SK-N-MC (cell line): ENCODE results near the gene NDC80.
"Not testable (repeated sequence)": the region's sequence is repeated elsewhere in the genome, so short reads cannot be mapped to it uniquely, and the experiment has no call there.

ENCODE experiments used
- DNase-seq: peaks from one replicate; pipeline ENCODE4 v3.0.0-alpha.2; 2011; ENCODE audit warnings: low read depth, low spot score
- H3K27ac ChIP-seq: fragments of 200-600 bp; sonication (generic); 2 replicates; pipeline ENCODE4 v1.5.1; 2016; ENCODE audit warnings: mixed run types
- H3K36me3 ChIP-seq: fragments of 200-600 bp; sonication (generic); 2 replicates; pipeline ENCODE4 v1.6.1; 2017; ENCODE audit warnings: antibody characterized with exemption, low read length, mixed read lengths; ENCODE audit not compliant: insufficient read depth
- H3K4me3 ChIP-seq: fragments of 200-600 bp; sonication (generic); 2 replicates; pipeline ENCODE4 v1.5.1; 2016
- H3K9ac ChIP-seq: fragments of 200-600 bp; sonication (generic); 2 replicates; pipeline ENCODE4 v1.8.0; 2017; ENCODE audit warnings: mixed run types, mixed read lengths; ENCODE audit not compliant: insufficient read length
- H3K9me3 ChIP-seq: fragments of 200-600 bp; sonication (generic); 2 replicates; pipeline ENCODE4 v1.6.1; 2017; ENCODE audit warnings: low read depth, mild to moderate bottlenecking, antibody characterized with exemption, low read length, moderate library complexity, mixed read lengths
- EZH2 ChIP-seq: fragments of 200-600 bp; sonication (generic); IDR thresholded peaks from one replicate; pipeline ENCODE4 v1.6.1; 2017; ENCODE audit warnings: antibody characterized with exemption
- FOXP2 ChIP-seq: optimal IDR thresholded peaks from 2 replicates; pipeline ENCODE3; 2011; ENCODE audit warnings: mild to moderate bottlenecking, moderate library complexity; ENCODE audit not compliant: insufficient read depth; ENCODE audit errors: extremely low read length, control extremely low read depth
- POLR2AphosphoS5 ChIP-seq: IDR thresholded peaks from 2 replicates; pipeline ENCODE4 v1.6.1; 2012; ENCODE audit warnings: mild to moderate bottlenecking, low read depth, low read length, borderline replicate concordance

NDC80 gene

GRCh38 chr18:2536063-2536462 is 35.3 kb upstream of the NDC80 start:
- no peaks in the 10 kb centered on the region for H3K9me3 ChIP-seq
- DNase-seq: no peak
- no peak for TF ChIP-seq POLR2AphosphoS5
- no peak for TF ChIP-seq EZH2
- TF ChIP-seq FOXP2: no peak
- no peak overlapping the region for H3K27ac ChIP-seq
- H3K36me3 ChIP-seq: peaks cover 6% of the 10 kb centered on the region
- H3K9ac ChIP-seq: no peak overlapping the region
- H3K4me3 ChIP-seq: no peak overlapping the region

GRCh38 chr18:2536493-2536892 is 34.9 kb upstream of the NDC80 start:
- no peak for DNase-seq
- Histone ChIP-seq H3K4me3 (no peak overlapping the region), H3K9ac (no peak overlapping the region), H3K27ac (no peak overlapping the region), H3K36me3 (peaks cover 6% of the 10 kb centered on the region), H3K9me3 (no peaks in the 10 kb centered on the region)
- TF ChIP-seq FOXP2 (no peak), EZH2 (no peak)

DNA sequence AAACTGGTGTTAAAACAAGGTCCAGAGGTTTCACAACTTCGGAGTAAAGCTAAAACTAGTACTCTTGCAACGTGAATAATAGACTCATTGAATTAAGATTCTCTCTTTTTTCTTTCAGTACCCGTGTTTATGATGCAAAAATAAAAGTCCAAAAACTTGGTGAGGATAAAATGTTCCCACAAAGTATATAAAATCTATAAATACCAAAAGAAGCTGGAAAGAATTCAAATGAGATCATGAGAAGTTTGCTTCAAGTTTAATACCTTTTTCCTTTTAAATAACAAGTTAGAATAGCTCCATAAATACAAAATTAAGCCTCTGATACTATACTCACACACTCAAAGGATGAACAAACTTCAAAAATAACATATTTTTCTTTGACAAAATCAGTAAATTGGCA is 34.1 kb upstream of the NDC80 start:
- peaks cover 6% of the 10 kb centered on the region for H3K36me3 ChIP-seq
- TF ChIP-seq POLR2AphosphoS5 (no peak), FOXP2 (no peak), EZH2 (no peak)
- H3K9me3 ChIP-seq: no peaks in the 10 kb centered on the region
- no peak overlapping the region for H3K4me3 ChIP-seq
- H3K9ac ChIP-seq: no peak overlapping the region
- no peak for DNase-seq
- no peak overlapping the region for H3K27ac ChIP-seq

GRCh38 chr18:2538236-2538635 is 33.1 kb upstream of the NDC80 start:
- no peak overlapping the region for H3K4me3 ChIP-seq

DNA sequence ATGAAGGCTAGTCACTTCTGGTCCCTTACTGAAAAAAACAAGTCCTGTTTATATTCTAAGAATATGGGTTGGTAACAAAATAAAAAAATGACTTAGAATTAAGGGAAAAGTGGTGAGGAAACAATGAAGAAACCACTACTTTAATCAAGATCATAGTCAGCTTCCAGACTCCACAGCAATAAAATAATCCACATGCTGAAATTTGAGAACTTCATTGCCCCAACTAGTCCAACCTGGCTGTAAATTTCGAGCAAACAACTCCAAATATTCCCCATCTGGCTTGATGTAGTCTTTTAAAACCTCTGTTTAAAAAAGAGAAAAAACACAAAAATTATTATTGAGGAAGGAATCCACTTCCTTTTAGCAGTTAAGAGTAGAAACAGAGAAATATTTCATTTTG is 32.5 kb upstream of the NDC80 start:
- Histone ChIP-seq H3K36me3 (peaks cover 6% of the 10 kb centered on the region), H3K9ac (no peak overlapping the region), H3K4me3 (no peak overlapping the region), H3K9me3 (no peaks in the 10 kb centered on the region), H3K27ac (no peak overlapping the region)
- no peak for TF ChIP-seq POLR2AphosphoS5
- no peak for TF ChIP-seq EZH2
- TF ChIP-seq FOXP2: no peak
- DNase-seq: no peak

More at GRCh38 chr18:2538236-2538635, 33.1 kb upstream of the NDC80 start:
- TF ChIP-seq POLR2AphosphoS5 (no peak), EZH2 (no peak), FOXP2 (no peak)
- Histone ChIP-seq H3K27ac (no peak overlapping the region), H3K9ac (no peak overlapping the region), H3K9me3 (no peaks in the 10 kb centered on the region), H3K36me3 (peaks cover 6% of the 10 kb centered on the region)
- DNase-seq: no peak

DNA sequence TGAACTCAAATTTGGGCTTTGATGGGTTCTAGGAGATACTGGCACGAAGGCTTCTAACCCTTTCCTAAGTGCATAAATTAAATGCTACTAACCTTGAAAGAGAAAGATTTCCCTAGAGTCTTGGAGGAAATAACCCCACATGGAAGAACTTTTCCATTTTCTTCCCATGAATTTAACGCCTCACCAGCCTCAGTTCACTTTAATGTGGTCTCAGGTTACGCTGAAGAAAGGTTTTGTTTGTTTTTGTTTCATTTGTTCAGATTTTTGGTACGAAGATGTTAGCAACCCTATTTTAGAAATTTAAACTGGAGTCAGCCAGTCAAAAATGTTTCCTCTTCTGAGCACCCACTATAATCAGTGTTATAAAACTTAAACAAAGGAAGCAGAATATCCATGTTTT is 30.8 kb upstream of the NDC80 start:
- no peak for DNase-seq
- TF ChIP-seq EZH2: no peak
- TF ChIP-seq POLR2AphosphoS5: no peak
- TF ChIP-seq FOXP2: no peak
- Histone ChIP-seq H3K36me3 (peaks cover 6% of the 10 kb centered on the region), H3K27ac (no peak overlapping the region), H3K9me3 (no peaks in the 10 kb centered on the region), H3K9ac (no peak overlapping the region), H3K4me3 (no peak overlapping the region)

DNA sequence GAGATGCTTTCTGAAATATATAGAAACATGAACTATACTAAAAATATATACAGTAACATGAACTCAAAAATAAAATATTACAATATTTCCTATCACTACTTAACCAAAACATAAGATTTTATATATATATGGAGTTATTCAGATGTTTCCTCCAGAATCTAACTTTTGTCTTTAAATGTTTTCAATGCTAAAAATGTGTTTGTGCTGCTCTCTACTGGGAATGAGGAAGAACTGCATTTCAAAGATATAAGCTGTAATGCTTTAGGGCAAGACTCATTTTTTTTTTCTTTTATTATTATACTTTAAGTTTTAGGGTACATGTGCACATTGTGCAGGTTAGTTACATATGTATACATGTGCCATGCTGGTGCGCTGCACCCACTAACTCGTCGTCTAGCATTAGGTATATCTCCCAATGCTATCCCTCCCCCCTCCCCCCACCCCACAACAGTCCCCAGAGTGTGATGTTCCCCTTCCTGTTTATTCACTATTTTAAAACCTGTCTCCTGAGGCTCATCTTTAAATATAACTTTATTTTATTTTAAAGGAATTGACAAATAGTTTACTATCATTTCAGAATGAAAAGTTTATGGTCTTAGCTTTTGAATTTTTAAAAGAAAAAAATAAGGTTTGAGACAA is 29.3 kb upstream of the NDC80 start:
- not testable (repeated sequence) for H3K27ac ChIP-seq, H3K4me3 ChIP-seq, H3K9ac ChIP-seq, H3K9me3 ChIP-seq, H3K36me3 ChIP-seq, DNase-seq

DNA sequence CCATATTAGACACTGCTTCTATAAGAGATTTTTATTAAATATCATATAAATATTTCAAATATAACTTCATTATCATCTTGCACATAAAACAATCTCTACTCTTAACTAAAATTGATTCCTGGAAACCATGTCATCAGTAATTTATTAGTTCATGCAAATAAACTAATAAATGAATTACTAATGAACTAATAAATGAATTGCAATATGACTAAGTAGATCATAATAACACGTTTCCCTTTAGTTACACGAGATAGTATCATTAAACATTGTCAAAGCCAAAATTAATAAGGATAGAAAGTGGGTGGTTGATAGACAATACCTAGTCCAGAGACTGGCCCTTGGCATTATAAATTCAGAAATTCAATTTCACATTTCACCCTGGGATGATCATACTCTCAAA is 26.2 kb upstream of the NDC80 start:
- no peak for DNase-seq
- TF ChIP-seq POLR2AphosphoS5 (no peak), EZH2 (no peak), FOXP2 (no peak)

GRCh38 chr18:2547477-2548087 is 23.8 kb upstream of the NDC80 start:
- TF ChIP-seq EZH2 (no peak), FOXP2 (no peak), POLR2AphosphoS5 (no peak)
- Histone ChIP-seq H3K36me3 (no peaks in the 10 kb centered on the region), H3K27ac (no peak overlapping the region), H3K9me3 (no peaks in the 10 kb centered on the region), H3K9ac (no peak overlapping the region), H3K4me3 (no peak overlapping the region)
- no peak for DNase-seq

More for the DNA sequence above, 26.2 kb upstream of the NDC80 start:
- H3K9ac ChIP-seq: no peak overlapping the region
- H3K4me3 ChIP-seq: no peak overlapping the region
- no peaks in the 10 kb centered on the region for H3K36me3 ChIP-seq
- H3K9me3 ChIP-seq: no peaks in the 10 kb centered on the region
- no peak overlapping the region for H3K27ac ChIP-seq
